H1 (cell line): ENCODE measurements around the gene BIRC7. TPM values are rescaled to one million over a fixed set of nuclear protein-coding genes. Genes with fewer than 3 reads are reported as not detected.

Experiments used
- CTCF ChIA-PET: fragments of 300-600 bp; sonication (Branson Sonifier 250); formaldehyde crosslinking; loops from one replicate; lab custom pipeline; 2021; ENCODE audit not compliant: partially characterized antibody; lab: Charles Lee
- POLR2A ChIA-PET: fragments of 300-600 bp; sonication (Branson Sonifier 250); formaldehyde crosslinking; loops from one replicate; lab custom pipeline; 2021; ENCODE audit warnings: inconsistent platforms; ENCODE audit not compliant: partially characterized antibody; lab: Charles Lee
- DNase-seq, 2 experiments: peaks; one replicate each; pipeline versions ENCODE4 v3.0.0 to v3.0.0-alpha.2; 2010 to 2022; ENCODE audit warnings: low spot score in 2 of 2, low read depth in 1 of 2, mixed read lengths in 1 of 2
- FAIRE-seq: peaks from 2 replicates; lab custom pipeline; 2011; peaks lifted over from hg19 to GRCh38; lab: Jason Lieb, UNC
- H2AFZ ChIP-seq: 2 replicates; pipeline ENCODE4 v1.8.1; 2012; ENCODE audit warnings: low read length, inconsistent platforms
- H2AK5ac ChIP-seq: 2 replicates; pipeline ENCODE4 v1.6.1; 2013; ENCODE audit warnings: low read depth, low read length
- H2BK120ac ChIP-seq: replicated peaks from 2 replicates; pipeline ENCODE3; 2013; ENCODE audit warnings: low read depth, low read length, inconsistent platforms
- H2BK12ac ChIP-seq: 2 replicates; pipeline ENCODE4 v1.6.1; 2013; ENCODE audit warnings: low read depth, low read length
- H2BK15ac ChIP-seq: 2 replicates; pipeline ENCODE4 v1.6.1; 2013; ENCODE audit warnings: low read length
- H2BK20ac ChIP-seq: 2 replicates; pipeline ENCODE4 v1.6.1; 2013; ENCODE audit warnings: low read length
- H2BK5ac ChIP-seq: 2 replicates; pipeline ENCODE4 v1.6.1; 2013; ENCODE audit warnings: low read depth, low read length
- H3K14ac ChIP-seq: 2 replicates; pipeline ENCODE4 v1.6.1; 2013; ENCODE audit warnings: inconsistent platforms; ENCODE audit not compliant: insufficient read length
- H3K18ac ChIP-seq: 2 replicates; pipeline ENCODE4 v1.6.1; 2013; ENCODE audit warnings: low read length; ENCODE audit errors: extremely low read depth
- H3K23ac ChIP-seq: 2 replicates; pipeline ENCODE4 v1.6.1; 2013; ENCODE audit warnings: inconsistent platforms; ENCODE audit not compliant: insufficient read length
- H3K23me2 ChIP-seq: 2 replicates; pipeline ENCODE4 v1.6.1; 2013; ENCODE audit warnings: low read depth, low read length
- H3K27ac ChIP-seq: 2 replicates; pipeline ENCODE4 v1.6.1; 2011; ENCODE audit warnings: low read depth, low read length, inconsistent platforms
- H3K27me3 ChIP-seq, 4 experiments: replicated peaks in 1 of 4; 1 replicate in 1 of 4; 2 replicates in 3 of 4; pipeline versions ENCODE4 v1.6.1 to v1.8.1; 2011 to 2013; ENCODE audit warnings: low read length in 3 of 4, mild to moderate bottlenecking in 3 of 4, inconsistent platforms in 2 of 4, mixed read lengths in 2 of 4, moderate library complexity in 1 of 4; ENCODE audit not compliant: control insufficient read depth in 3 of 4, insufficient read depth in 3 of 4; ENCODE audit errors: extremely low read depth in 1 of 4
- H3K36me3 ChIP-seq, 4 experiments: 2 replicates each; pipeline versions ENCODE4 v1.6.1 to v1.8.1; 2011 to 2013; ENCODE audit warnings: mild to moderate bottlenecking in 4 of 4, low read length in 3 of 4, moderate library complexity in 2 of 4, control low read depth in 1 of 4, inconsistent platforms in 1 of 4; ENCODE audit not compliant: insufficient read depth in 4 of 4, control insufficient read depth in 2 of 4
- H3K4ac ChIP-seq: replicated peaks from 2 replicates; pipeline ENCODE3; 2013; ENCODE audit warnings: low read length, low read depth, mixed read lengths, inconsistent platforms; ENCODE audit not compliant: insufficient read length
- H3K4me1 ChIP-seq, 4 experiments: replicated peaks in 1 of 4; 1 replicate in 1 of 4; 2 replicates in 3 of 4; pipeline versions ENCODE4 v1.6.1 to v1.8.1; 2011 to 2013; ENCODE audit warnings: low read length in 3 of 4, inconsistent platforms in 2 of 4, mixed read lengths in 1 of 4; ENCODE audit not compliant: insufficient read depth in 4 of 4, control insufficient read depth in 3 of 4
- H3K4me2 ChIP-seq, 2 experiments: 2 replicates each; pipeline versions ENCODE4 v1.6.1 to v1.8.1; 2011 to 2013; ENCODE audit warnings: low read depth in 2 of 2, low read length in 2 of 2, control low read depth in 1 of 2, inconsistent platforms in 1 of 2, mild to moderate bottlenecking in 1 of 2; ENCODE audit not compliant: insufficient read depth in 1 of 2
- H3K4me3 ChIP-seq, 4 experiments: fragments of 200-600, 300-600 bp in 1 of 4; sonication (generic), shearing (Covaris generic), sonication (Bioruptor Twin) in 1 of 4; 2 replicates each; pipeline versions ENCODE4 v1.5.1 to v1.8.1; 2011 to 2016; ENCODE audit warnings: low read length in 4 of 4, low read depth in 3 of 4, control low read depth in 2 of 4, inconsistent platforms in 2 of 4, mild to moderate bottlenecking in 2 of 4, mixed read lengths in 1 of 4, moderate library complexity in 1 of 4; ENCODE audit not compliant: insufficient read depth in 2 of 4; ENCODE audit errors: extremely low read depth in 1 of 4
- H3K56ac ChIP-seq: replicated peaks from 2 replicates; pipeline ENCODE3; 2013; ENCODE audit warnings: low read depth, mild to moderate bottlenecking, mixed read lengths, low read length, inconsistent platforms; ENCODE audit not compliant: insufficient read length
- H3K79me1 ChIP-seq: 2 replicates; pipeline ENCODE4 v1.6.1; 2013; ENCODE audit warnings: low read depth, low read length, control low read depth
- H3K79me2 ChIP-seq, 2 experiments: 2 replicates each; pipeline versions ENCODE4 v1.6.1 to v1.8.1; 2012 to 2013; ENCODE audit warnings: low read length in 2 of 2, mild to moderate bottlenecking in 2 of 2, inconsistent platforms in 1 of 2; ENCODE audit not compliant: insufficient read depth in 2 of 2, control insufficient read depth in 1 of 2
- H3K9ac ChIP-seq, 4 experiments: replicated peaks in 1 of 4; 1 replicate in 1 of 4; 2 replicates in 3 of 4; pipeline versions ENCODE4 v1.6.1 to v1.8.1; 2011 to 2013; ENCODE audit warnings: low read depth in 3 of 4, low read length in 3 of 4, control low read depth in 2 of 4, mild to moderate bottlenecking in 2 of 4, moderate library complexity in 2 of 4, inconsistent platforms in 1 of 4; ENCODE audit errors: extremely low read depth in 1 of 4
- H3K9me3 ChIP-seq, 2 experiments: 2 replicates each; pipeline versions ENCODE4 v1.6.1 to v1.8.1; 2012 to 2013; ENCODE audit warnings: mild to moderate bottlenecking in 2 of 2, moderate library complexity in 2 of 2, control low read depth in 1 of 2, inconsistent platforms in 1 of 2, low read depth in 1 of 2, low read length in 1 of 2, mixed read lengths in 1 of 2; ENCODE audit not compliant: insufficient read depth in 2 of 2
- H4K20me1 ChIP-seq, 2 experiments: replicated peaks in 1 of 2; 2 replicates each; pipeline versions ENCODE3 to v1.8.1; 2011 to 2013; ENCODE audit warnings: inconsistent platforms in 2 of 2, low read length in 2 of 2, mild to moderate bottlenecking in 1 of 2; ENCODE audit not compliant: insufficient read depth in 2 of 2, control insufficient read depth in 1 of 2
- H4K5ac ChIP-seq: 2 replicates; pipeline ENCODE4 v1.6.1; 2013; ENCODE audit warnings: low read length, low read depth, mixed read lengths, inconsistent platforms; ENCODE audit not compliant: insufficient read length
- H4K8ac ChIP-seq: 2 replicates; pipeline ENCODE4 v1.8.0; 2013; ENCODE audit warnings: mild to moderate bottlenecking, moderate library complexity, low read length, inconsistent platforms; ENCODE audit not compliant: insufficient read depth; ENCODE audit errors: extremely low read depth
- H4K91ac ChIP-seq: replicated peaks from 2 replicates; pipeline ENCODE3; 2013; ENCODE audit warnings: low read length, mixed read lengths, inconsistent platforms; ENCODE audit not compliant: insufficient read length
- KDM1A ChIP-seq: fragments of 200-600, 300-600 bp; sonication (generic); IDR thresholded peaks from 2 replicates; pipeline ENCODE4 v1.7.1; 2016; ENCODE audit warnings: mild to moderate bottlenecking, low read length, borderline replicate concordance
- WGBS, 2 experiments: shearing (Covaris generic) in 1 of 2; methylation state at CpG; one replicate each; pipeline versions ENCODE4 v1.1.6 to v1.1.7; 2013 to 2015; ENCODE audit warnings: low lambda C conversion rate in 2 of 2, mixed read lengths in 2 of 2, inconsistent platforms in 1 of 2, low coverage in 1 of 2, missing lambda C conversion rate in 1 of 2; ENCODE audit not compliant: insufficient replicate concordance in 2 of 2, insufficient coverage in 1 of 2, insufficient read length in 1 of 2; ENCODE audit errors: extremely low coverage in 1 of 2, missing lambda C conversion rate in 1 of 2; 5-methylcytosine and 5-hydroxymethylcytosine counted together
- polyA plus RNA-seq, 7 experiments: library from polyadenylated mRNA; depleted of rRNA in 3 of 7; stranded (reverse) in 5 of 7; unstranded in 2 of 7; fragments of >200 nt in 5 of 7; fragments of 200-250 nt in 2 of 7; gene quantifications; 1 replicate in 5 of 7; 2 replicates in 1 of 7; 4 replicates in 1 of 7; pipeline versions ENCODE4 v1.2.1 to v1.2.3, GENCODE V29; 2011 to 2013; ENCODE audit warnings: missing spikeins in 2 of 7, mixed read lengths in 2 of 7
- total RNA-seq: library from RNA; stranded (reverse); fragmentation: NEBNext Ultra II Directional; extraction: Animal tissue kit (Norgen Biotek cat#: 25700); gene quantifications from 2 replicates; pipeline ENCODE4 v1.2.1, GENCODE V29; 2021

BIRC7 gene
- total and polyA plus RNA-seq, 2 of the 8 experiments (the other 6 are each of a cell fraction or from before 2014, with no cell fraction given) = 0.11 to 0.41 TPM

- no peak overlapping the region for H2BK12ac ChIP-seq
Observed at GRCh38 chr20:63238031-63238430, 2.3 kb downstream of the BIRC7 start.

More at GRCh38 chr20:63238031-63238430, 2.3 kb downstream of the BIRC7 start:
- no peaks in the 10 kb centered on the region for H3K79me2 ChIP-seq
- H4K5ac ChIP-seq = no peak overlapping the region
- no peaks in the 10 kb centered on the region for H4K20me1 ChIP-seq
- no peaks in the 10 kb centered on the region for H3K23me2 ChIP-seq
- no peak overlapping the region for H2BK15ac ChIP-seq
- H3K14ac ChIP-seq = no peak overlapping the region
- H2BK120ac ChIP-seq = no peak overlapping the region
- ChIA-PET CTCF (interaction anchor here (0.6 to 10.9 kb wide), 7 partner anchors 9 to 122 kb away, joined by 3 to 199 read pairs (median 5); no protein-coding TSS in a partner anchor), POLR2A (interaction anchor here (0.8 to 1.7 kb wide), 2 partner anchors 14 to 23 kb away, joined by 3 to 6 read pairs; no protein-coding TSS in a partner anchor)
- H2AK5ac ChIP-seq = no peak overlapping the region
- H3K4me3 ChIP-seq = no peak overlapping the region
- no peaks in the 10 kb centered on the region for H3K36me3 ChIP-seq
- H3K27ac ChIP-seq = no peak overlapping the region
- no peaks in the 10 kb centered on the region for H3K9me3 ChIP-seq
- no peak overlapping the region for H4K91ac ChIP-seq
- peaks cover 0 to 19% (median 10%) of the 10 kb centered on the region in 4 experiments; a peak in 4 of 7 replicates for H3K4me1 ChIP-seq
- H3K79me1 ChIP-seq = no peaks in the 10 kb centered on the region
- DNase-seq = no peak
- H2BK5ac ChIP-seq = no peak overlapping the region
- no peak overlapping the region for H2BK20ac ChIP-seq
- H3K23ac ChIP-seq = no peak overlapping the region
- 92% methylated on average over 8 of the region's 10 CpGs; no CpG with 5 or more reads in 1 of the 2 experiments for WGBS, 2 experiments
- H3K4me2 ChIP-seq = no peak overlapping the region
- no peak for TF ChIP-seq KDM1A
- H3K9ac ChIP-seq = no peak overlapping the region
- FAIRE-seq = no peak
- no peak overlapping the region for H3K4ac ChIP-seq
- H3K27me3 ChIP-seq = peaks cover 0 to 3% (median 1%) of the 10 kb centered on the region in 4 experiments; a peak in 1 of 7 replicates
- peak overlapping the region; percentile 25; the same call in 1 of the 2 replicates for H4K8ac ChIP-seq
- H3K18ac ChIP-seq = no peak overlapping the region
- H3K56ac ChIP-seq = no peak overlapping the region
- no peak overlapping the region for H2AFZ ChIP-seq
